ENCODE results near the gene CEND1. TPM values are rescaled to one million over a fixed set of nuclear protein-coding genes. Genes with fewer than 3 reads are reported as not detected.
A peak's percentile ranks its signal among the peaks of the same experiment; 100 is the strongest.

Gene CEND1
- total and polyA plus RNA-seq, 2 of the 13 experiments (the other 11 are each of a cell fraction or from before 2014, with no cell fraction given) = not detected

- no peak for TF ChIP-seq KDM4B (CRISPR knock-in tag; IDR thresholded peaks at IDR 0.05)
- peak; percentile 33 for TF ChIP-seq SKI (IDR thresholded peaks at IDR 0.05; ENCODE audit: partially characterized antibody)
- TF ChIP-seq RARA (CRISPR knock-in tag; IDR thresholded peaks at IDR 0.05) = peak; percentile 45; the same call in 1 of the 2 replicates
- peak; percentile 76 for TF ChIP-seq HOXA3 (CRISPR knock-in tag; IDR thresholded peaks at IDR 0.05)
- peak; percentile 84 for TF ChIP-seq ZNF792 (CRISPR knock-in tag; IDR thresholded peaks at IDR 0.05)
- TF ChIP-seq ADNP (CRISPR knock-in tag; IDR thresholded peaks at IDR 0.05) = no peak
- no peak for TF ChIP-seq TOE1 (CRISPR knock-in tag; IDR thresholded peaks at IDR 0.05)
- TF ChIP-seq ZKSCAN8 (CRISPR knock-in tag; IDR thresholded peaks at IDR 0.05; ENCODE audit: borderline replicate concordance) = no peak
- TF ChIP-seq GFI1 (CRISPR knock-in tag; IDR thresholded peaks at IDR 0.05; ENCODE audit: borderline replicate concordance) = no peak
- peak; percentile 19; the same call in 1 of the 2 replicates for TF ChIP-seq NCOA2 (CRISPR knock-in tag; IDR thresholded peaks at IDR 0.05)
- TF ChIP-seq RBM22 (optimal IDR thresholded peaks at IDR 0.05; ENCODE audit: low read length) = no peak
- 0 out of 2 replicates have a peak, but pooled peaks have one; percentile 42 for TF ChIP-seq ZNF205 (CRISPR knock-in tag; IDR thresholded peaks at IDR 0.05)
- TF ChIP-seq ZIK1 (CRISPR knock-in tag; IDR thresholded peaks at IDR 0.05; ENCODE audit: borderline replicate concordance, low read depth) = peak; percentile 89; the same call in 1 of the 2 replicates
- 0 out of 2 replicates have a peak, but pooled peaks have one; percentile 41 for TF ChIP-seq GZF1 (CRISPR knock-in tag; IDR thresholded peaks at IDR 0.05)
- TF ChIP-seq, protein P1, sequence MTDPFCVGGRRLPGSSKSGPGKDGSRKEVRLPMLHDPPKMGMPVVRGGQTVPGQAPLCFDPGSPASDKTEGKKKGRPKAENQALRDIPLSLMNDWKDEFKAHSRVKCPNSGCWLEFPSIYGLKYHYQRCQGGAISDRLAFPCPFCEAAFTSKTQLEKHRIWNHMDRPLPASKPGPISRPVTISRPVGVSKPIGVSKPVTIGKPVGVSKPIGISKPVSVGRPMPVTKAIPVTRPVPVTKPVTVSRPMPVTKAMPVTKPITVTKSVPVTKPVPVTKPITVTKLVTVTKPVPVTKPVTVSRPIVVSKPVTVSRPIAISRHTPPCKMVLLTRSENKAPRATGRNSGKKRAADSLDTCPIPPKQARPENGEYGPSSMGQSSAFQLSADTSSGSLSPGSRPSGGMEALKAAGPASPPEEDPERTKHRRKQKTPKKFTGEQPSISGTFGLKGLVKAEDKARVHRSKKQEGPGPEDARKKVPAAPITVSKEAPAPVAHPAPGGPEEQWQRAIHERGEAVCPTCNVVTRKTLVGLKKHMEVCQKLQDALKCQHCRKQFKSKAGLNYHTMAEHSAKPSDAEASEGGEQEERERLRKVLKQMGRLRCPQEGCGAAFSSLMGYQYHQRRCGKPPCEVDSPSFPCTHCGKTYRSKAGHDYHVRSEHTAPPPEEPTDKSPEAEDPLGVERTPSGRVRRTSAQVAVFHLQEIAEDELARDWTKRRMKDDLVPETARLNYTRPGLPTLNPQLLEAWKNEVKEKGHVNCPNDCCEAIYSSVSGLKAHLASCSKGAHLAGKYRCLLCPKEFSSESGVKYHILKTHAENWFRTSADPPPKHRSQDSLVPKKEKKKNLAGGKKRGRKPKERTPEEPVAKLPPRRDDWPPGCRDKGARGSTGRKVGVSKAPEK (CRISPR knock-in tag; IDR thresholded peaks at IDR 0.05; ENCODE audit: borderline replicate concordance) = 0 out of 2 replicates have a peak, but pooled peaks have one; percentile 77
- TF ChIP-seq BRCA1 (CRISPR knock-in tag; IDR thresholded peaks at IDR 0.05) = no peak
- no peak for TF ChIP-seq PHF8 (CRISPR knock-in tag; IDR thresholded peaks at IDR 0.05)
- TF ChIP-seq SNAI1 (CRISPR knock-in tag; IDR thresholded peaks at IDR 0.05; ENCODE audit: borderline replicate concordance) = no peak
- TF ChIP-seq SRF (IDR thresholded peaks at IDR 0.05; ENCODE audit: low read depth, low read length) = no peak
- TF ChIP-seq, protein P2, sequence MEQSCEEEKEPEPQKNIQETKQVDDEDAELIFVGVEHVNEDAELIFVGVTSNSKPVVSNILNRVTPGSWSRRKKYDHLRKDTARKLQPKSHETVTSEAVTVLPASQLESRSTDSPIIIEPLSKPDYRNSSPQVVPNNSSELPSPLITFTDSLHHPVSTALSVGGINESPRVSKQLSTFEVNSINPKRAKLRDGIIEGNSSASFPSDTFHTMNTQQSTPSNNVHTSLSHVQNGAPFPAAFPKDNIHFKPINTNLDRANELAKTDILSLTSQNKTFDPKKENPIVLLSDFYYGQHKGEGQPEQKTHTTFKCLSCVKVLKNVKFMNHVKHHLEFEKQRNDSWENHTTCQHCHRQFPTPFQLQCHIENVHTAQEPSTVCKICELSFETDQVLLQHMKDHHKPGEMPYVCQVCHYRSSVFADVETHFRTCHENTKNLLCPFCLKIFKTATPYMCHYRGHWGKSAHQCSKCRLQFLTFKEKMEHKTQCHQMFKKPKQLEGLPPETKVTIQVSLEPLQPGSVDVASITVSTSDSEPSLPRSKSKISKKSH (CRISPR knock-in tag; IDR thresholded peaks at IDR 0.05; ENCODE audit: borderline replicate concordance) = peak; percentile 84; the same call in 1 of the 2 replicates
- no peak; the same call in 1 of the 2 replicates for TF ChIP-seq ZNF547 (CRISPR knock-in tag; IDR thresholded peaks at IDR 0.05)
- TF ChIP-seq, protein P3, sequence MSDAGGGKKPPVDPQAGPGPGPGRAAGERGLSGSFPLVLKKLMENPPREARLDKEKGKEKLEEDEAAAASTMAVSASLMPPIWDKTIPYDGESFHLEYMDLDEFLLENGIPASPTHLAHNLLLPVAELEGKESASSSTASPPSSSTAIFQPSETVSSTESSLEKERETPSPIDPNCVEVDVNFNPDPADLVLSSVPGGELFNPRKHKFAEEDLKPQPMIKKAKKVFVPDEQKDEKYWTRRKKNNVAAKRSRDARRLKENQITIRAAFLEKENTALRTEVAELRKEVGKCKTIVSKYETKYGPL (CRISPR knock-in tag; IDR thresholded peaks at IDR 0.05) = no peak
- TF ChIP-seq, protein P4, sequence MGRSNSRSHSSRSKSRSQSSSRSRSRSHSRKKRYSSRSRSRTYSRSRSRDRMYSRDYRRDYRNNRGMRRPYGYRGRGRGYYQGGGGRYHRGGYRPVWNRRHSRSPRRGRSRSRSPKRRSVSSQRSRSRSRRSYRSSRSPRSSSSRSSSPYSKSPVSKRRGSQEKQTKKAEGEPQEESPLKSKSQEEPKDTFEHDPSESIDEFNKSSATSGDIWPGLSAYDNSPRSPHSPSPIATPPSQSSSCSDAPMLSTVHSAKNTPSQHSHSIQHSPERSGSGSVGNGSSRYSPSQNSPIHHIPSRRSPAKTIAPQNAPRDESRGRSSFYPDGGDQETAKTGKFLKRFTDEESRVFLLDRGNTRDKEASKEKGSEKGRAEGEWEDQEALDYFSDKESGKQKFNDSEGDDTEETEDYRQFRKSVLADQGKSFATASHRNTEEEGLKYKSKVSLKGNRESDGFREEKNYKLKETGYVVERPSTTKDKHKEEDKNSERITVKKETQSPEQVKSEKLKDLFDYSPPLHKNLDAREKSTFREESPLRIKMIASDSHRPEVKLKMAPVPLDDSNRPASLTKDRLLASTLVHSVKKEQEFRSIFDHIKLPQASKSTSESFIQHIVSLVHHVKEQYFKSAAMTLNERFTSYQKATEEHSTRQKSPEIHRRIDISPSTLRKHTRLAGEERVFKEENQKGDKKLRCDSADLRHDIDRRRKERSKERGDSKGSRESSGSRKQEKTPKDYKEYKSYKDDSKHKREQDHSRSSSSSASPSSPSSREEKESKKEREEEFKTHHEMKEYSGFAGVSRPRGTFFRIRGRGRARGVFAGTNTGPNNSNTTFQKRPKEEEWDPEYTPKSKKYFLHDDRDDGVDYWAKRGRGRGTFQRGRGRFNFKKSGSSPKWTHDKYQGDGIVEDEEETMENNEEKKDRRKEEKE (IDR thresholded peaks at IDR 0.05) = no peak
Measured at GRCh38 chr11:838441-839279, 48.8 kb upstream of the CEND1 start (continued).

Data from HepG2 (cell line).